Measurements from ENCODE around the gene JMJD1C. TPM values are rescaled to one million over a fixed set of nuclear protein-coding genes. Genes with fewer than 3 reads are reported as not detected.

Gene JMJD1C
- total RNA-seq, 1 experiment from 2014 or later, result 66.3 TPM

DNA sequence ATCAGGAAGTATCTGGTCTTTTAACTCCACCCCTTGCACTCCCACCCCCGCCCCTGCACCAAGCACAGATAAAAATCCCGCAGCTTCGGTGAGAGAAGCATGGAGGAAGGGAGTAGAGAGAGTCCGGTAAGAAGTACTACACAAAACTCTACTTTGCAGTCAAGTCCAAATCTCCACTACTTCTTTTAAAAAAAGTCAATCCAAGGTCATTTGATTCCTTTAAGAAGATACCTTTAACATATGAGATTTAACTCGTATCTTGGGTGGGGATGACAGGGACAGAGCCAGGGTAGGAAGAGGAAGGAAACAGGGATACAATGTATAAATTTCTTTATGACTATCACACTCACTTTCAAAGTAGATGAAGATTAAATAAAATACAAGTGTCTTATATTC, 200.6 kb downstream of the JMJD1C start:
- ChIA-PET RAD21 (ENCODE audit: low non-redundant PET in 1 of 2, low total read pairs in 2 of 2, uncharacterized antibody in 2 of 2, unreplicated experiment in 2 of 2) (no interaction called here), POLR2A (interaction anchor here (0.7 to 1.2 kb wide), 3 partner anchors 10 to 364 kb away, joined by 3 to 7 read pairs (median 3); no protein-coding TSS in a partner anchor), CTCF (interaction anchor here (0.9 kb wide), 1 partner anchor 456 kb away, joined by 3 read pairs; no protein-coding TSS in a partner anchor)
- no peaks in the 10 kb centered on the region for H3K9me2 ChIP-seq (ENCODE audit: insufficient read depth)
- peak overlapping the region; percentile 73 for H3K9ac ChIP-seq (ENCODE audit: low read length)
- no peaks in the 10 kb centered on the region for H3K9me3 ChIP-seq (ENCODE audit: control insufficient read depth in 1 of 2, insufficient read depth in 1 of 2, low read depth in 1 of 2, low read length in 2 of 2)
- peaks cover 97% of the 10 kb centered on the region for H3K79me2 ChIP-seq (ENCODE audit: insufficient read depth, low read length)
- intact Hi-C loops (cut with micrococcal nuclease), result loop anchor here (5.0 kb wide), 1 partner anchor 447 kb away; no protein-coding TSS in a partner anchor
- no peaks in the 10 kb centered on the region for H3K27me3 ChIP-seq (ENCODE audit: insufficient read depth, low read length)
- peak overlapping the region; percentile 50 to 65 for H3K4me3 ChIP-seq (replicated peaks in 1 of 2; ENCODE audit: low read depth in 1 of 2, low read length in 2 of 2)
- H3K4me2 ChIP-seq (ENCODE audit: low read length), result peak overlapping the region; percentile 89
- DNase-seq (ENCODE audit: low read depth, low spot score) (no peak), ATAC-seq (peak; percentile 36; the same call in 1 of the 2 replicates)
- no peak overlapping the region for H2AFZ ChIP-seq (ENCODE audit: low read depth, low read length, poor library complexity, severe bottlenecking)
- peak overlapping the region; percentile 38; the same call in 1 of the 2 replicates for H3K27ac ChIP-seq (ENCODE audit: low read depth, low read length)
- BruUV-seq (replicated peaks), result no TSS peak
- peaks cover 0 to 5% of the 10 kb centered on the region in 2 experiments; a peak in 2 of 4 replicates for H3K36me3 ChIP-seq (ENCODE audit: control insufficient read depth in 1 of 2, insufficient read depth in 2 of 2, low read length in 2 of 2)
- TF ChIP-seq TCF7L2 (IDR thresholded peaks at IDR 0.05; ENCODE audit: borderline replicate concordance, extremely low read depth, insufficient read depth, insufficient read length) (no peak), YY1 (IDR thresholded peaks at IDR 0.05; ENCODE audit: extremely low read depth, insufficient replicate concordance, low read depth, low read length) (peak; percentile 78), SIN3A (IDR thresholded peaks at IDR 0.05; ENCODE audit: low read depth) (no peak), EGR1 (IDR thresholded peaks at IDR 0.05; ENCODE audit: low read depth) (peak; percentile 61), POLR2AphosphoS5 (IDR thresholded peaks at IDR 0.05; ENCODE audit: low read depth, low read length) (peak; percentile 75)
- no peaks in the 10 kb centered on the region for H4K20me1 ChIP-seq (ENCODE audit: insufficient read depth)
- H3K4me1 ChIP-seq (ENCODE audit: control insufficient read depth in 1 of 2, insufficient read depth in 2 of 2, low read length in 2 of 2), result peaks cover 27 to 43% of the 10 kb centered on the region in 2 experiments

GRCh38 chr10:63264617-63265221, 201.1 kb downstream of the JMJD1C start:
- H3K27ac ChIP-seq (ENCODE audit: low read depth, low read length), result no peak overlapping the region; the same call in 1 of the 2 replicates
- POLR2A ChIA-PET, result interaction anchor here (0.7 to 1.2 kb wide), 3 partner anchors 9 to 364 kb away, joined by 3 to 7 read pairs (median 3); no protein-coding TSS in a partner anchor
- RAD21 ChIA-PET (ENCODE audit: low non-redundant PET in 1 of 2, low total read pairs in 2 of 2, uncharacterized antibody in 2 of 2, unreplicated experiment in 2 of 2), result no interaction called here

More at GRCh38 chr10:63264617-63265221, 201.1 kb downstream of the JMJD1C start:
- Histone ChIP-seq H3K36me3 (ENCODE audit: control insufficient read depth in 1 of 2, insufficient read depth in 2 of 2, low read length in 2 of 2) (peaks cover 0 to 5% of the 10 kb centered on the region in 2 experiments; a peak in 2 of 4 replicates), H2AFZ (ENCODE audit: low read depth, low read length, poor library complexity, severe bottlenecking) (no peak overlapping the region), H3K9me3 (ENCODE audit: control insufficient read depth in 1 of 2, insufficient read depth in 1 of 2, low read depth in 1 of 2, low read length in 2 of 2) (no peaks in the 10 kb centered on the region), H4K20me1 (ENCODE audit: insufficient read depth) (no peaks in the 10 kb centered on the region), H3K27me3 (ENCODE audit: insufficient read depth, low read length) (no peaks in the 10 kb centered on the region), H3K4me3 (replicated peaks in 1 of 2; ENCODE audit: low read depth in 1 of 2, low read length in 2 of 2) (peak overlapping the region; percentile 50 to 65; a peak in 3 of 4 replicates), H3K4me2 (ENCODE audit: low read length) (peak overlapping the region; percentile 89), H3K9me2 (ENCODE audit: insufficient read depth) (no peaks in the 10 kb centered on the region), H3K9ac (ENCODE audit: low read length) (peak overlapping the region; percentile 73), H3K79me2 (ENCODE audit: insufficient read depth, low read length) (peaks cover 98% of the 10 kb centered on the region), H3K4me1 (ENCODE audit: control insufficient read depth in 1 of 2, insufficient read depth in 2 of 2, low read length in 2 of 2) (peaks cover 22 to 38% of the 10 kb centered on the region in 2 experiments)
- BruUV-seq (replicated peaks), result no TSS peak
- intact Hi-C loops (cut with micrococcal nuclease), result loop anchor here (5.0 kb wide), 1 partner anchor 448 kb away; no protein-coding TSS in a partner anchor
- CTCF ChIA-PET, result interaction anchor here (0.9 kb wide), 1 partner anchor 456 kb away, joined by 3 read pairs; no protein-coding TSS in a partner anchor
- ATAC-seq (no peak), DNase-seq (ENCODE audit: low read depth, low spot score) (no peak)
- TF ChIP-seq ELF1 (IDR thresholded peaks at IDR 0.05; ENCODE audit: borderline replicate concordance, low read depth) (0 out of 2 replicates have a peak, but pooled peaks have one; percentile 12), EZH2phosphoT487 (IDR thresholded peaks at IDR 0.05; ENCODE audit: borderline replicate concordance) (no peak), FOSL1 (IDR thresholded peaks at IDR 0.05; ENCODE audit: low read depth) (no peak), MAX (IDR thresholded peaks at IDR 0.05) (no peak)

Measured in HCT116 (cell line).